HG03457 (cell line): ENCODE results near the gene YJU2.
"Not testable (repeated sequence)": the region's sequence is repeated elsewhere in the genome, so short reads cannot be mapped to it uniquely, and the experiment has no call there.

Source experiments
- ATAC-seq: cut with Tn5 transposase; IDR thresholded peaks from one replicate; pipeline ENCODE4 v1.9.1; 2021; ENCODE audit warnings: moderate number of reproducible peaks; ENCODE audit not compliant: unreplicated experiment

Gene YJU2

DNA sequence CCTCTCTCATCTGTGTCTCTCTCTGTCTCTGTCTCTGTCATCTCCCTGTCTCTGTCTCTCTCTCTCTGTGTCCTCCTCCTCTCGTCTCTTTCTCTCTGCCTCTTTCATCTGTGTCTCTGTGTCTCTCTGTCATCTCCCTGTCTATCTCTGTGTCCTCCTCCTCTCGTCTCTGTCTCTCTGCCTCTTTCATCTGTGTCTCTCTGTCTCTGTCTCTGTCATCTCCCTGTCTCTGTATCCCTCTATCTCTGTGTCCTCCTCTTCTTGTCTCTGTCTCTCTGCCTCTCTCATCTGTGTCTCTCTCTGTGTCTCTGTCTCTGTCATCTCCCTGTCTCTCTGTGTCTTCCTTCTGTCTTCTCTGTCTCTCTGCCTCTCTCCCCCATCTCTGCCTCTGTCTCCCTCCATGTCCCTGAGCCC is 18.1 kb upstream of the YJU2 start:
- ATAC-seq, result no peak

DNA sequence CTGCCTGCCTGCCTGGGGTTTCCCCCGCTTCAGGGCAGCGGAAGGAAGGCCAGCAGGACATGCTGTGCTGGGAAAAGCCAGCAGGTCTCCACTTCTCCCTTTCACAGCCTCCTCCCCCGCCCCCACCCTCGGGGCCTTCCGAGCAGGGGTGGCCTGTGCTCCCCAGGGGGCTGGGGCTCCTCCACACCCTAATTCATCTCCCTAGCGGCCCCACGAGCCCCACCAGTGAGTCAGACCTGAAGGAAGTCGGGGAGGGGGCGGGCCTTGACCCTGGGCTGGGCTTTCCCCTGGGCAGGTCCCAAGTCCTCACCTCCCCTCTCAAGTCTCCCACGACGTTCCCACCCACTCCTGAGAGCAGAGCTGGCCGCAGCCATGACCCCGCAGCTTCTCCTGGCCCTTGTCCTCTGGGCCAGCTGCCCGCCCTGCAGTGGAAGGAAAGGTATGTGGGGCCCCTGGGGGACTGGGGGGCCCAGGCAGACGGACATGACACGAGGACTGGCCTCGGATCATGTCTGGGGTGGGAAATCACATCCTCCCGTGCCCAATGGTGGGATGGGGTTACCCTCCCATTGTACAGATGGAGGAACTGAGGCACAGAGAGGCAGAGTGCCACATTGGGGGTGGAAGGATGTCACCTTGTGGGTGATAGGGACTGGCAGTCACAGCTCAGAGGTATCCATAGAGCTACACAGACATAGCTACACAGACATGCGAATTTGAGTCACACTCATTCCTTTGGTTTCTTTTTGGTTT is 17.5 kb upstream of the YJU2 start, which contains the start of gene EBI3:
EBI3 (plus strand) TSS at position 345 of the 753 bp plus-strand sequence; CDS start at position 373, 28 bp downstream.
- no peak for ATAC-seq

DNA sequence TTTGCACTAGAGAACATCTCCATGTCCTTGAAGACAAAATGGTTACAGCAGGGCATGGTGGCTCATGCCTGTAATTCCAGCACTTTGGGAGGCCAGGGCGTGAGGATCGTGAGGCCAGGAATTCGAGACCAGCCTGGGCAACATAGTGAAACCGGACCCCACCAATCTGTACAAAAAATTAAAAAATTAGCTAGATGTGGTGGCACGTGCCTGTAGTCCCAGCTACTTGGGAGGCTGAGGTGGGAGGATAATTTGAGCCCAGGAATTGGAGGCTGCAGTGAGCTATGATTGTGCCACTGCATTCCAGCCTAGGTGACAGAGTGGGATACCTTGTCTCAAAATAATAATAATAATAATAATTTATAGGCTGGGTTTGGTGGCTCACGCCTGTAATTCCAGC is 16.6 kb upstream of the YJU2 start:
- ATAC-seq, result not testable (repeated sequence)

DNA sequence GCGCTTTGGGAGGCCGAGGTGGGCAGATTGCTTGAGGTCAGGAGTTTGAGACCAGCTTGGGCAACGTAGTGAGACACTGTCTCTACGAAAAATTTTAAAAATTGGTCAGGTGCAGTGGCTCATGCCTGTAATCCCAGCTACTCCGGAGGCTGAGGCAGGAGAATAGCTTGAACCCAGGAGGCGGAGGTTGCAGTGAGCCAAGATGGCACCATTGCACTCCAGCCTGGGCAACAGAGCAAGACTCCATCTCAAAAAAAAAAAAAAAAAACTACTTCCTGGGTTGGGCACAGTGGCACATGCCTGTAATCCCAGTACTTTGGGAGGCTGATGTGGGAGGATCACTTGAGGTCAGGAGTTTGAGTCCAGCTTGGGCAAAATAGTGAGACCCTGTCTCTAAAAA is 15.4 kb upstream of the YJU2 start:
- ATAC-seq, result not testable (repeated sequence)

DNA sequence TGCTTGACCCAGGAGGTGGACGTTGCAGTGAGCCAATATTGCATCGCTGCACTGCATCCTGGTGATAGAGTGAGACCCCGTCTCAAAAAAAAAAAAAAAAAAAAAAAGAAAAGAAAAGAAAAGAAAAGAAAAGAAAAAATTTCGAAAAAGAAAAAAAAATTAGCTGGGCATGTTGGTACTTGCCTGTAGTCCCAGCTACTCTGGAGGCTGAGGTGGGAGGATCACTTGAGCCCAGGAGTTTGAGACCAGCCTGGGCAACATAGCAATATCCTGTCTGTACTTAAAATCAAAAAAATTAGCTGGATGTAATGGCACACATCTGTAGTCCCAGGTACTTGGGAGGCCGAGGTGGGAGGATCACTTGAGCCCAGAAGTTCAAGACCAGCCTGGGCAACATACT is 14.7 kb upstream of the YJU2 start:
- not testable (repeated sequence) for ATAC-seq

DNA sequence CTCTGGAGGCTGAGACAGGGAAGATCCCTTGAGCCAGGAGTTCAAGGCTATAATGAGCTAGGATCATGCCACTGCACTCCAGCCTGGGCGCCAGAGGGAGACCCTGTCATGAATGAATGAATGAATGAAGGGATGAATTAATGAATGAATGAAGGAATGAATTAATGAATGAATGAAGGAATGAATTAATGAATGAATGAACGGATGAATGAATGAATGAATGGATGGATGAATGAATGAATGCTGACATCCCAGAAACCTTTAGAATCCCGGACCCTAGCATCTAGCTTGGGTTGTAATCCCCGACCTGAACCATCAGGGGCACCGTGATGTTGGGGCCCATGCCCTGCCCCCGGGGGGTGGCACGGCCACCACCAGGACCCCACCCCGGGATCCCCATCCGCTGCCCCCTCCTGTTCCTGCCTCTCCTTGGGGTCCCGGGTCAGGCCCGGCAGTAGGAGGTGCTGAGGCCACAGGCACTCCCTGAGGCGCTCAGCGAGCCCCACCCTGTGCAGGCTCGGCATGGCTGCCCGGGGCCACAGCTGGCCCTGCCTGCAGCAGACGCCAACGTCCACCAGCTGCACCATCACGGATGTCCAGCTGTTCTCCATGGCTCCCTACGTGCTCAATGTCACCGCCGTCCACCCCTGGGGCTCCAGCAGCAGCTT is 14.1 kb upstream of the YJU2 start:
- no peak for ATAC-seq

DNA sequence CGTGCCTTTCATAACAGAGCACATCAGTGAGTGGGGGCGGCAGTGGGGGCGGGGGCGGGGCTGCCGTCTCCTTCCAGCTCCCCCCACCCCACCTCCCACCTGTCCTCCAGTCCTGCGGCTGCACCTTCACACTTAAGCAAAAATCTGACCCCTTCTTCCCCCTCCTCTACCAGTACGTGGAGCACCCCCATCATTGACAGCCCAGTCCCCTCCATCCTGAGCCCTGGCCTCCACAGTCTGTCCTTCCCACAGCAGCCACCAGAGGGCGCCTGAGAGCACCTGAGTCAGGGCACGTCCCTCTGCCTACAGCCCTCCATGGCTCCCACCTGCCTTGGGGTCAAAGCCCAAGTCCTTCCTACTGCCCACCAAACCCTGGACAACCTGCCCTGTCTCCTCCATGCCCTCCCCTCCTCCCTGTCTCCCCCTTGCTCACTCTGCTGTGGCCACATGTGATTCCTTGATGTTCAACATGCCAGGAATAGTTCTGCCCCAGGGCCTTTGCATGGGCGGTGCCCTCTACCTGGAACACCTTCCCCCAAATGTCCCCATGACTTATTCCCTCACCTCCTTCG is 13.5 kb upstream of the YJU2 start:
- no peak for ATAC-seq

DNA sequence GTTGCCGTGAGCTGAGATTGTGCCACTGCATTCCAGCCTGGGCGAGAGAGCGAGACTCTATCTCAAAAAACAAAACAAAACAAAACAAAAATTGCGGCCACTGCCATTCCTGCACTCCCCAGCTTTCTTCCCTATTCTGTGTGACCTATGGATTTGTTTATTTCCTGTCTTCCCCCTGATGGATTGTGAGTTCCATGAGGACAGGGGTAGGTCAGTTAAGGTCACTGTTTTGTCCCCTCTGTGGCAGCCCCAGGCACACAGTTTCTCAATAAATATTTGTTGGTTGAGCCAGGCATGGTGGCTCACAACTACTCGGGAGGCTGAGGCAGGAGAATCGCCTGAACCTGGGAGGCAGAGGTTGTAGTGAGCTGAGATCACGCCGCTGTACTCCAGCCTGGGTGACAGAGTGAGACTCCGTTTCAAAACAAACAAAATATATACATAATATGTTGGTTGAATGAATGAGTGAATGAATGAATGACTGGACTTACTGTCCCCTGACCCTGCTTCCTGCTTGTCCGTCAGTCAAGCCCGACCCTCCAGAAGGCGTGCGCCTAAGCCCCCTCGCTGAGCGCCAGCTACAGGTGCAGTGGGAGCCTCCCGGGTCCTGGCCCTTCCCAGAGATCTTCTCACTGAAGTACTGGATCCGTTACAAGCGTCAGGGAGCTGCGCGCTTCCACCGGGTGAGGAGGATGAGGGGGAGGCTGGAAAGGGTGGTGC is 12.6 kb upstream of the YJU2 start:
- ATAC-seq, result no peak

DNA sequence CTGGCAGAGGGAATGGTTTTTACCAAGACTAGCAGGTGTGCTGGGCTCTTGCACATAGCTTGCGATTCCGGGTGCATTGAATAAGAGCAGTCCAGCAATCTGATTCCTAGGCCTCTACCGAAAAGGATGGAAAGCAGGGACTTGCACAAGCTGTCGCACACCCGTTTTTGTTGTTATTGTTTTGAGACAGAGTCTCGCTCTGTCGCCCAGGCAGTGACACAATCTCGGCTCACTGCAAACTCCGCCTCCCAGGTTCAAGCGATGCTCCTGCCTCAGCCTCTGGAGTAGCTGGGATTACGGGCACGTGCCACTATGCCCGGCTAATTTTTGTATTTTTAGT is 12.0 kb upstream of the YJU2 start:
- no peak for ATAC-seq

DNA sequence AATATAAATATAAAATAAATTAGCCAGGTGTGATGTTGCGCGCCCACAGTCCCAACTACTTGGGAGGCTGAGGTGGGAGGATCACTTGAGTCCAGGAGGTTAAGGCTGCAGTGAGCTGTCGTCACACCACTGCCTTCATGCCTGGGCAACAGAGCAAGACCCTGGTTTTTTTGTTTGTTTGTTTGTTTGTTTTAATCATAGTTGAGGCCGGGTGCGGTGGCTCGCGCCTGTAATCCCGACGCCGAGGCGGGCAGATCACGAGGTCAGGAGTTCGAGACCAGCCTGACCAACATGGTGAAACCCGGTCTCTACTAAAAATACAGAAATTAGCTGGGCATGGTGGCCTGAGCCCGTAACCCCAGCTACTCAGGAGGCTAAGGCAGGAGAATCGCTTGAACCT is 9.4 kb upstream of the YJU2 start:
- not testable (repeated sequence) for ATAC-seq

DNA sequence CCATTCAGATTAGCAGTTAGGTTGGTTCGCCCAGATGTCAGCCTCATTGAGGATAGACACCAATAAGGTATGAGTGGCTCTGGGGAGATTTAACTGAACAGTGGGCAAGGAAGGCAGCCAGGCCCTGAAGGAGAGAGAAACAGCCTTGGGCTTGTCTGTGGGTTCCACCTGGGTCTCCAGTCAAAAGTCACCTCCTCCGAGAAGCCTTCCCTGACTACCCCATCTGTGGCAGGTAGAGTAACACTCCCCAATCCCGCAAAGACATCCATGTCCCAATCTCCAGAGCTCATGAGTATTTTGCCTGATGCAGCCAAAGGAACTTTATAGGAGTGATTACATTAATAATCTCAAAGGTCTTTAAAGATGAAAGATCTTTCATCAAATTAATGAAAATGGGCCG is 8.0 kb upstream of the YJU2 start:
- ATAC-seq, result no peak

DNA sequence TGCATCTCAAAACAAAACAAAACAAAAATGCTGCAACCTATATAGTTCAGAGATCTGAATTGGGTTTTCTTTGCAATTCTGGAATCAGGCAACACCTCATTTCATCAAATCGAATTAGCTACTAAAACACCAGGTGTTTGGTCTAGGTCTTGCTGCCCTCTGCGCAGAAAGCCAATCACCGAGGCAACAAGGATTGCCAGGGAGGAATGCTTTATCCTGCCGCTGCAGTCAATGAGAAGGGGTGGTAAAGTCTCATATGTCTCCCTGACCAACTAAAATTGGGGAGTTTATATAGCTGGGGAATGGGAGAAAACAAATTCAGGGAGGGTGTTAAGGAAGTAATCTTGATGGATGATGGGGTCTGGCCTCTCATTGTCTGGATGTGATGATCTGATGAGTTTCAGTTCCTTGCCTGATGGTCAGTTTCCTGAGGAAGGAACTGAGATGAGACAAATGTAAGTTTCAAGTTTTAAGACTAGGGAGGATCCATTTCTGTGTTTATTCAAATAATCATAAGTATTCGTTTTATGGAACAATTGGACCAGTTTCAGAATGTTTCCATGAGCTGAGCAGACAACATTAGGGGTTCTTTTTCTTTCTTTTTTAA is 5.0 kb upstream of the YJU2 start:
- no peak for ATAC-seq

DNA sequence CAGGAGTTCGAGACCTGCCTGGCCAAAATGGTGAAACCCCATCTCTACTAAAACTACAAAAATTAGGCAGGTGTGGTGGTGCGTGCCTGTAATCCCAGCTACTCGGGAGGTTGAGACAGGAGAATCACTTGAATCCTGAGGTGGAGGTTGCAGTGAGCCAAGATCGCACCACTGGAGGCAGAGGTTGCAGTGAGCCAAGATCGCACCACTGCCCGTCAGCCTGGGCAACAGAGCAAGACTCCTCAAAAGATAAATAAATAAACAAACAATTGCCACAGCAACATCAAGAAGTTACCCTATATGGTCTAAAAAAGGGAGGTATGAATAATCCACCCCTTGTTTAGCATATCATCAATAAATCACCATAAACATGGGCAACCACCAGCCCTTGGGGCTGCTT is 942 bp upstream of the YJU2 start:
- not testable (repeated sequence) for ATAC-seq

DNA sequence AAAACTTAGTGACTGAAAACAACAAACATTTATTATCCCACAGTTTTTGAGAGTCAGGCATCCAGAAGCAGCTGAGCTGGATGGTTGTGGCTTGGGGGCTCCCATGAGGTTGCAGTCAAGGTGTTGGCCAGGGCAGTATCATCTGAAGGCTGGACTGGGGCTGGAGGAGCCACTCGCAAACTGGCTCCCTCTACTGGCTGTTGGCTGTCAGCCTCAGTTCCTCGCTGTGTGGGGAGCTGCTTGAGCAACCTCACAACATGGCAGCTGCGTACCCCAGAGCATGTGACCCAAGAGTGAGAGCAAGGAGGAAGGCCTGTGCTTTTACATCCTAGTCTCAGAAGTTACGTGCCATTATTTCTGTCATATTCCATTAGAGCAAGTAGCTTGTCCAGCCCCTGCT is 9.7 kb downstream of the YJU2 start:
- ATAC-seq, result no peak

DNA sequence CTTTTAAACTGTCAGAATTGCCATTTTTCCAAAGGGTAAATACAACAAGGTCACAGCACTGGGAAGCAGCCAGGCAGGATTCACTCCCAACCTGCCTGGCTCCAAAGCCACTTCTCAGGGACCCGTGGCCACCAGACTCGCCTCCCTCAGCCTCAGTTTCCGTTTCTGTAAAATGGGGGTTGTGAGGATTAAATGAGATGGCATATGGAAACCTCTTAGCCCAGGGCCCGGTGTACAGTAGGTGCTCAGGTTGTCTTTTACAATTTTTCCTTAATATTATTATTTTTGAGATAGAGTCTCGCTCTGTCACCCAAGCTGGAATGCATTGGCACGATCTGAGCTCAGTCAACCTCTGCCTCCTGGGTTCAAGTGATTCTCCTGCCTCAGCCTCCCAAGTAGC is 10.1 kb downstream of the YJU2 start:
- ATAC-seq, result no peak

DNA sequence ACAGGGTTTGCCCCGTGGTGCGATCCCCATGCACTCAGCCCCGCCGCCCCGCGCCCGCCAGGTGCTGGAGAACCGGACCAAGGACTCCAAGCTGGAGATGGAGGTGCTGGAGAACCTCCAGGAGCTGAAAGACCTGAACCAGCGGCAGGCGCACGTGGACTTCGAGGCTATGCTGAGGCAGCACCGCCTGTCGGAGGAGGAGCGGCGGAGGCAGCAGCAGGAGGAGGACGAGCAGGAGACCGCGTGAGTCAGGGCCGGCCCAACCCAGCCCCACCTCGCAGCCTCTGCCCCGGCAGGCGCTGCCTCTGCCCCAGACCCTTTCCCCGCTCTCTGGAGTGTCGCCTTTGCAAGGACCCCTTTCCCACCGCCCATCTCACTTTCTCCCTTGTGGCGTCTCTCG is 11.3 kb downstream of the YJU2 start:
- no peak for ATAC-seq

DNA sequence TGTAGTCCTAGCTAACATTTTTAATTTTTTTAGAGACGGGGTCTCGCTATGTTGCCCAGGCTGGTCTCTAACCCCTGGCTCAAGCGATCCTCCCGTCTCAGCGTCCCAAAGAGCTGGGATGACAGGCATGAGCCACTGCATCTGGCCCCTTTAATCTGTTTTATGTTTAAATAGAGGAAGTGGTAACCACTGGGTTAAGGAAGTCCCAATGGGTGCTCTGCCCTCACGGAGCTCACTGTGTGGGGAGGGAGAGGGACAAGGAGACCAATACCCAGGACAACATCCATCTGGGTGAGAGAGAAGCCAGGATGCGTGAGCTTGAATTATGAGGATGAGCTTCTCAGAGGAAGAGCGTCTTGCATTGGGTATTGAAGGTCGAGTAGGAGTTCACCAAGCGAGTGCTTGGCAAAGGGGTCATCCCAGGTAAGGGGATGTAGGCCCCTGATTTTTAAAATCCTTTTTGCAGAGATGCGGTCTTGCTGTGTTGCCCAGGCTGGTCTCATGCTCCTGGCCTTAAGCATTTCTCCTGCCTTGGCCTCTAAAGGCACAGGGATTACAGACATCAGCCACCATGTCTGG is 13.8 kb downstream of the YJU2 start:
- no peak for ATAC-seq

DNA sequence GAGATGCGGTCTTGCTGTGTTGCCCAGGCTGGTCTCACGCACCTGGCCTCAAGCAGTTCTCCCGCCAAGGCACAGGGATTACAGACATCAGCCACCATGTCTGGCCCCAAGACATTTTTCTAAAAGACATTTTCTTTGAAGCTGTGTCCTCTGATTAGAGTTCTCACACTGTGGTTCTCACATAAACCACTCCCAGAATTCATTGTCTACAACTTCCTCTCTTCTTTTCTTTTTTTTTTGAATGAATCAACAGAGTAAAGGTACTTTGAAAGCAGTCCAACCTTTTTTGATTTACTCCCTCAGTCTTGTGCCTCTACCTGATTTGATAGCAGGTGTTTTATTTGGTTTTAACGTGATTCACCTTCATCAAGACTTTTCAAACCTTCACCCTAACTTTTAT is 17.9 kb downstream of the YJU2 start:
- ATAC-seq, result no peak

DNA sequence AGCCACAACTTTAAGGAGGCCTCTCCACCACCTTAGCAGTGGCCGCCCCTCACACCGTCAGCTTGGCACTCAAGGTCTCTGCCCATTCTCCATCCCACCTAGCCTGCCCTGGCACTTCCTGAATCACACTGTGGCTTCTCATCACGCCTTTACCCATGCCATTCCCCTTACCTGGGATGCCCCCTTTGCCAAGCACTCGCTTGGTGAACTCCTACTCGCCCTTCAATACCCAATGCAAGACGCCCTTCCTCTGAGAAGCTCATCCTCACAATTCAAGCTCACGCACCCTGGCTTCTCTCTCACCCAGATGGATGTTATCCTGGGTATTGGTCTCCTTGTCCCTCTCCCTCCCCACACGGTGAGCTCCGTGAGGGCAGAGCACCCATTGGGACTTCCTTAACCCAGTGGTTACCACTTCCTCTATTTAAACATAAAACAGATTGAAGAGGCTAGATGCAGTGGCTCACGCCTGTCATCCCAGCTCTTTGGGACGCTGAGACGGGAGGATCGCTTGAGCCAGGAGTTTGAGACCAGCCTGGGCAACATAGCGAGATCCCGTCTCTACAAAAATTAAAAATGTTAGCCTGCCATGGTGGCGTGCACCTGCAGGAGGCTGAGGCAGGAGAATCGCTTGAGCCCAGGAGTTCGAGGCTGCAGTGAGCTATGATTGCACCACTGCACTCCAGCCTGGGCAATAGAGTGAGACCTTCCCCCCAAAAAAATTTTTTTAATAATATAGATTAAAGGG is 19.5 kb downstream of the YJU2 start:
- ATAC-seq, result no peak
